ENCODE measurements around the gene MIER2.
"Not testable (repeated sequence)": the region's sequence is repeated elsewhere in the genome, so short reads cannot be mapped to it uniquely, and the experiment has no call there.

Gene MIER2
- long read RNA-seq, donor 1, full-length matches to known transcripts, result 4 of 4 reads
- long read RNA-seq, donor 1, partial matches to known transcripts, result 0 of 4 reads
- long read RNA-seq, donor 1, other reads (novel, unspliced or antisense), result 0 of 4 reads
- long read RNA-seq, donor 2, full-length matches to known transcripts, result 1 of 1 reads
- long read RNA-seq, donor 2, partial matches to known transcripts, result 0 of 1 reads
- long read RNA-seq, donor 2, other reads (novel, unspliced or antisense), result 0 of 1 reads
- long read RNA-seq, donor 3, full-length matches to known transcripts, result 1 of 1 reads
- long read RNA-seq, donor 3, partial matches to known transcripts, result 0 of 1 reads
- long read RNA-seq, donor 3, other reads (novel, unspliced or antisense), result 0 of 1 reads
- long read RNA-seq, donor 4, full-length matches to known transcripts, result 3 of 3 reads
- long read RNA-seq, donor 4, partial matches to known transcripts, result 0 of 3 reads
- long read RNA-seq, donor 4, other reads (novel, unspliced or antisense), result 0 of 3 reads
- long read RNA-seq, donor 5, full-length matches to known transcripts, result 3 of 3 reads
- long read RNA-seq, donor 5, partial matches to known transcripts, result 0 of 3 reads
- long read RNA-seq, donor 5, other reads (novel, unspliced or antisense), result 0 of 3 reads
- long read RNA-seq, donor 6, full-length matches to known transcripts, result 1 of 6 reads
- long read RNA-seq, donor 6, partial matches to known transcripts, result 5 of 6 reads
- long read RNA-seq, donor 6, other reads (novel, unspliced or antisense), result 0 of 6 reads
- long read RNA-seq, donor 7, result 0 reads
- long read RNA-seq, donor 8, partial matches to known transcripts, result 0 of 1 reads
- long read RNA-seq, donor 8, other reads (novel, unspliced or antisense), result 0 of 1 reads

GRCh38 chr19:344625-345319, at the start of gene MIER2:
Gene MIER2 (minus strand): TSS chr19:344796. CDS start chr19:344782, 14 bp downstream.
- peak; percentile 66 for DNase-seq

- DNase-seq, result not testable (repeated sequence)
These were observed 49.0 kb upstream of the MIER2 start for GRCh38 chr19:393560-393959.

- no peak for DNase-seq
These were observed 47.9 kb upstream of the MIER2 start for GRCh38 chr19:392375-392970.

GRCh38 chr19:391726-392374, 47.3 kb upstream of the MIER2 start:
- DNase-seq, result no peak

- no peak for DNase-seq
These were observed 46.6 kb upstream of the MIER2 start for GRCh38 chr19:391207-391557.

- DNase-seq, result no peak
These were observed 46.0 kb upstream of the MIER2 start for GRCh38 chr19:390386-391206.

- DNase-seq, result no peak
These were observed 45.3 kb upstream of the MIER2 start for GRCh38 chr19:389935-390289.

- DNase-seq, result no peak
These were observed 44.8 kb upstream of the MIER2 start for GRCh38 chr19:389255-389934.

- DNase-seq, result no peak
These were observed 44.1 kb upstream of the MIER2 start for GRCh38 chr19:388691-389090.

GRCh38 chr19:387777-388176, 43.2 kb upstream of the MIER2 start:
- no peak for DNase-seq

GRCh38 chr19:386632-387301, 42.2 kb upstream of the MIER2 start:
- DNase-seq, result not testable (repeated sequence)

GRCh38 chr19:386189-386588, 41.6 kb upstream of the MIER2 start:
- DNase-seq, result not testable (repeated sequence)

GRCh38 chr19:384799-385169, 40.2 kb upstream of the MIER2 start:
- no peak for DNase-seq

- peak; percentile 62 for DNase-seq
These were observed 39.6 kb upstream of the MIER2 start for GRCh38 chr19:383922-384798.

GRCh38 chr19:383040-383439, 38.4 kb upstream of the MIER2 start:
- no peak for DNase-seq

- DNase-seq, result not testable (repeated sequence)
These were observed 38.0 kb upstream of the MIER2 start for GRCh38 chr19:382578-382977.

- not testable (repeated sequence) for DNase-seq
These were observed 37.3 kb upstream of the MIER2 start for GRCh38 chr19:381901-382300.

- not testable (repeated sequence) for DNase-seq
These were observed 36.1 kb upstream of the MIER2 start for GRCh38 chr19:380618-381219.

Measured in right kidney (tissue), 9 donors.